ENCODE results near the gene CORO1C. TPM values are rescaled to one million over a fixed set of nuclear protein-coding genes. Genes with fewer than 3 reads are reported as not detected.

The CORO1C gene
- total and polyA plus RNA-seq, 2 donors (not counting 3 experiments of a cell fraction or from before 2014, with no cell fraction given): 150 to 240 TPM

DNA sequence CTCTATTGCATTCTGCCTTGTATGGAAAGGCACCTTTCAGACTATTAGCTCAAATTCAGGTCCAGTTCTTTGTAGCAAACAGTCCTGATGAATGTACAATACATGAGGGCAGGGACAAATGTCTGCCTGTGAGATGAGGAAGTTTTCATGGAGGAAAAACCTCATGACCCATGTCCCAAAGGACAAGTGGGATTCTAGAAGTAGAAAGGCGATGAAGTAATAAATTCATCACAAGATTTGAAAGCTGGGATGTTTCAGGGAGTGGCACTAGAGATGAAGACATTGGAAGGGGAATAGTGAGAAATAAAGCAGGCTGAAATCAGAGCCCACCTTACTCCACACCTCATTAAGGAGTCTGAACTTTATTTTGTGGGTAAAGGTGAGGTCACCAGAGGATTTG is 4.2 kb downstream of the CORO1C start:
- no peaks in the 10 kb centered on the region for H3K36me3 ChIP-seq (ENCODE audit: control insufficient read depth in 2 of 2, extremely low read depth in 1 of 2, insufficient read depth in 2 of 2, low read length in 2 of 2)
- no peak overlapping the region for H2AFZ ChIP-seq (ENCODE audit: low read depth, low read length)
- CTCF ChIA-PET: interaction anchor here (1.4 kb wide), 1 partner anchor 14 kb away, joined by 3 read pairs; no protein-coding TSS in a partner anchor
- no peaks in the 10 kb centered on the region for H3K9me3 ChIP-seq (replicated peaks; ENCODE audit: control insufficient read depth, insufficient read depth, low read length)
- H4K20me1 ChIP-seq (replicated peaks; ENCODE audit: control insufficient read depth, extremely low read depth, insufficient read depth, low read length): peaks cover 9% of the 10 kb centered on the region
- H3K9ac ChIP-seq (replicated peaks; ENCODE audit: extremely low read depth, insufficient read depth, low read length): no peak overlapping the region
- H3K4me1 ChIP-seq (ENCODE audit: control insufficient read depth, extremely low read depth, insufficient read depth, low read length): peaks cover 50% of the 10 kb centered on the region
- H3K27me3 ChIP-seq (ENCODE audit: control insufficient read depth in 2 of 2, insufficient read depth in 2 of 2, low read length in 2 of 2): no peaks in the 10 kb centered on the region
- no peak for TF ChIP-seq JUN (IDR thresholded peaks at IDR 0.05; ENCODE audit: borderline replicate concordance, insufficient read depth, insufficient read length, low read depth)
- no peak for TF ChIP-seq FOS (IDR thresholded peaks at IDR 0.05; ENCODE audit: borderline replicate concordance, insufficient read depth, low read length)
- TF ChIP-seq POLR2AphosphoS5 (IDR thresholded peaks at IDR 0.05; ENCODE audit: insufficient read depth, low read depth, low read length): no peak
- TF ChIP-seq GATA2 (IDR thresholded peaks at IDR 0.05; ENCODE audit: insufficient read depth, insufficient read length, low read depth, low read length): no peak
- no peak for TF ChIP-seq POLR2A (IDR thresholded peaks at IDR 0.05; ENCODE audit: low read depth, low read length)
- TF ChIP-seq EZH2 (IDR thresholded peaks at IDR 0.05; ENCODE audit: borderline replicate concordance, low read depth, low read length, severe bottlenecking): no peak
- no peak for TF ChIP-seq MAX (IDR thresholded peaks at IDR 0.05; ENCODE audit: insufficient read depth, insufficient read length)
- DNase-seq (ENCODE audit: low read depth, low spot score) (no peak), FAIRE-seq (no peak)
- H3K4me3 ChIP-seq (replicated peaks in 1 of 3; ENCODE audit: insufficient read depth in 1 of 3, low read depth in 1 of 3, low read length in 3 of 3): no peak overlapping the region
- no peak overlapping the region for H3K27ac ChIP-seq (ENCODE audit: insufficient read depth, low read depth, low read length)
- intact Hi-C loops (cut with micrococcal nuclease): no loop called here
- no TSS peak for BruUV-seq (replicated peaks)
- H3K9me1 ChIP-seq (replicated peaks; ENCODE audit: control insufficient read depth, extremely low read depth, insufficient read depth, low read length): no peaks in the 10 kb centered on the region
- no peak overlapping the region for H3K4me2 ChIP-seq (ENCODE audit: insufficient read depth, low read length)
- dilution Hi-C loops (cut with MboI; ENCODE audit: extremely low pct_ligation_motif_present, low sequenced_read_pairs): no loop called here
- POLR2A ChIA-PET: no interaction called here
- peaks cover 90% of the 10 kb centered on the region for H3K79me2 ChIP-seq (ENCODE audit: control insufficient read depth, insufficient read depth, low read length)

- Histone ChIP-seq H2AFZ (ENCODE audit: low read depth, low read length) (no peak overlapping the region), H3K36me3 (ENCODE audit: control insufficient read depth in 2 of 2, extremely low read depth in 1 of 2, insufficient read depth in 2 of 2, low read length in 2 of 2) (no peaks in the 10 kb centered on the region), H3K9ac (replicated peaks; ENCODE audit: extremely low read depth, insufficient read depth, low read length) (no peak overlapping the region), H4K20me1 (replicated peaks; ENCODE audit: control insufficient read depth, extremely low read depth, insufficient read depth, low read length) (peaks cover 9% of the 10 kb centered on the region), H3K9me1 (replicated peaks; ENCODE audit: control insufficient read depth, extremely low read depth, insufficient read depth, low read length) (no peaks in the 10 kb centered on the region), H3K27me3 (ENCODE audit: control insufficient read depth in 2 of 2, insufficient read depth in 2 of 2, low read length in 2 of 2) (no peaks in the 10 kb centered on the region), H3K27ac (ENCODE audit: insufficient read depth, low read depth, low read length) (peak overlapping the region; percentile 83), H3K4me3 (replicated peaks in 1 of 3; ENCODE audit: insufficient read depth in 1 of 3, low read depth in 1 of 3, low read length in 3 of 3) (no peak overlapping the region), H3K79me2 (ENCODE audit: control insufficient read depth, insufficient read depth, low read length) (peaks cover 100% of the 10 kb centered on the region), H3K4me1 (ENCODE audit: control insufficient read depth, extremely low read depth, insufficient read depth, low read length) (peaks cover 61% of the 10 kb centered on the region), H3K4me2 (ENCODE audit: insufficient read depth, low read length) (peak overlapping the region; percentile 16), H3K9me3 (replicated peaks; ENCODE audit: control insufficient read depth, insufficient read depth, low read length) (no peaks in the 10 kb centered on the region)
- ChIA-PET POLR2A (no interaction called here), CTCF (interaction anchor here (1.1 to 1.6 kb wide), 3 partner anchors 9 to 59 kb away, joined by 3 to 5 read pairs (median 4); no protein-coding TSS in a partner anchor)
- TF ChIP-seq POLR2A (IDR thresholded peaks at IDR 0.05; ENCODE audit: low read depth, low read length): peak; percentile 2
- TF ChIP-seq, protein P1, sequence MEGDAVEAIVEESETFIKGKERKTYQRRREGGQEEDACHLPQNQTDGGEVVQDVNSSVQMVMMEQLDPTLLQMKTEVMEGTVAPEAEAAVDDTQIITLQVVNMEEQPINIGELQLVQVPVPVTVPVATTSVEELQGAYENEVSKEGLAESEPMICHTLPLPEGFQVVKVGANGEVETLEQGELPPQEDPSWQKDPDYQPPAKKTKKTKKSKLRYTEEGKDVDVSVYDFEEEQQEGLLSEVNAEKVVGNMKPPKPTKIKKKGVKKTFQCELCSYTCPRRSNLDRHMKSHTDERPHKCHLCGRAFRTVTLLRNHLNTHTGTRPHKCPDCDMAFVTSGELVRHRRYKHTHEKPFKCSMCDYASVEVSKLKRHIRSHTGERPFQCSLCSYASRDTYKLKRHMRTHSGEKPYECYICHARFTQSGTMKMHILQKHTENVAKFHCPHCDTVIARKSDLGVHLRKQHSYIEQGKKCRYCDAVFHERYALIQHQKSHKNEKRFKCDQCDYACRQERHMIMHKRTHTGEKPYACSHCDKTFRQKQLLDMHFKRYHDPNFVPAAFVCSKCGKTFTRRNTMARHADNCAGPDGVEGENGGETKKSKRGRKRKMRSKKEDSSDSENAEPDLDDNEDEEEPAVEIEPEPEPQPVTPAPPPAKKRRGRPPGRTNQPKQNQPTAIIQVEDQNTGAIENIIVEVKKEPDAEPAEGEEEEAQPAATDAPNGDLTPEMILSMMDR (IDR thresholded peaks at IDR 0.05; ENCODE audit: extremely low read depth in 1 of 2, insufficient read depth in 1 of 2, low read depth in 1 of 2, low read length in 2 of 2): no peak
- DNase-seq (ENCODE audit: low read depth, low spot score) (no peak), FAIRE-seq (no peak)
- TSS peak; percentile 68 for BruUV-seq (replicated peaks)
- intact Hi-C loops (cut with micrococcal nuclease): no loop called here
- dilution Hi-C loops (cut with MboI; ENCODE audit: extremely low pct_ligation_motif_present, low sequenced_read_pairs): no loop called here
Observed at GRCh38 chr12:108724890-108725151, 6.5 kb downstream of the CORO1C start.

All from endothelial cell of umbilical vein (primary cell).